CD4-positive, alpha-beta T cell treated with Interleukin-4 for 1 hour (primary cell): ENCODE measurements around the gene ICAM4.

Source experiments
- DNase-seq, 2 donors: peaks; one replicate each; pipeline ENCODE4 v3.0.0-alpha.2; 2020 to 2022

ICAM4 gene

GRCh38 chr19:10291554-10292205 lies 4.9 kb downstream of the ICAM4 start:
- DNase-seq = no peak

GRCh38 chr19:10292206-10292788 lies 5.5 kb downstream of the ICAM4 start:
- peak; percentile 77 to 80 for DNase-seq

GRCh38 chr19:10292789-10293636 lies 6.3 kb downstream of the ICAM4 start:
- no peak for DNase-seq

GRCh38 chr19:10293637-10294367 lies 7.0 kb downstream of the ICAM4 start:
- no peak for DNase-seq

- DNase-seq = no peak
Observed at GRCh38 chr19:10294368-10294697, 7.6 kb downstream of the ICAM4 start.

- peak; percentile 83 to 84 for DNase-seq
Observed at GRCh38 chr19:10295305-10295846, 8.6 kb downstream of the ICAM4 start.

- DNase-seq = no peak
Observed at GRCh38 chr19:10295847-10296591, 9.3 kb downstream of the ICAM4 start.

GRCh38 chr19:10299545-10300458 lies 13.0 kb downstream of the ICAM4 start:
- no peak for DNase-seq

- peak in 1 of 2 donors; percentile 58 for DNase-seq
Observed at GRCh38 chr19:10305139-10305806, 18.5 kb downstream of the ICAM4 start.

GRCh38 chr19:10306327-10306726 lies 19.6 kb downstream of the ICAM4 start:
- DNase-seq = no peak

- no peak for DNase-seq
Observed at GRCh38 chr19:10309423-10309822, 22.7 kb downstream of the ICAM4 start, which contains the start of gene ZGLP1. TSS of gene ZGLP1 (minus strand) at chr19:10309815.

GRCh38 chr19:10315335-10316214 lies 28.8 kb downstream of the ICAM4 start, which contains the start of gene FDX2:
TSS of gene FDX2 (minus strand) at chr19:10316015. CDS start at chr19:10315996, 19 bp downstream.
- peak; percentile 89 to 93 for DNase-seq

GRCh38 chr19:10316229-10317044 lies 29.7 kb downstream of the ICAM4 start:
- no peak for DNase-seq

GRCh38 chr19:10317045-10317856 lies 30.5 kb downstream of the ICAM4 start:
- DNase-seq = no peak

GRCh38 chr19:10317857-10318462 lies 31.2 kb downstream of the ICAM4 start:
- no peak for DNase-seq

- no peak for DNase-seq
Observed at GRCh38 chr19:10318807-10319682, 32.3 kb downstream of the ICAM4 start.
